ENCODE measurements around the gene ZNF136. TPM values are rescaled to one million over a fixed set of nuclear protein-coding genes. Genes with fewer than 3 reads are reported as not detected.
A peak's percentile ranks its signal among the peaks of the same experiment; 100 is the strongest.

ZNF136 gene
- total and polyA plus RNA-seq, 2 experiments from 2014 or later, result 5.6 to 6.7 TPM

- TF ChIP-seq EZH2 (IDR thresholded peaks at IDR 0.05; ENCODE audit: low read depth, unreplicated experiment), result no peak
- no peak for TF ChIP-seq ZNF114 (CRISPR knock-in tag; IDR thresholded peaks at IDR 0.05)
- TF ChIP-seq, protein P1, sequence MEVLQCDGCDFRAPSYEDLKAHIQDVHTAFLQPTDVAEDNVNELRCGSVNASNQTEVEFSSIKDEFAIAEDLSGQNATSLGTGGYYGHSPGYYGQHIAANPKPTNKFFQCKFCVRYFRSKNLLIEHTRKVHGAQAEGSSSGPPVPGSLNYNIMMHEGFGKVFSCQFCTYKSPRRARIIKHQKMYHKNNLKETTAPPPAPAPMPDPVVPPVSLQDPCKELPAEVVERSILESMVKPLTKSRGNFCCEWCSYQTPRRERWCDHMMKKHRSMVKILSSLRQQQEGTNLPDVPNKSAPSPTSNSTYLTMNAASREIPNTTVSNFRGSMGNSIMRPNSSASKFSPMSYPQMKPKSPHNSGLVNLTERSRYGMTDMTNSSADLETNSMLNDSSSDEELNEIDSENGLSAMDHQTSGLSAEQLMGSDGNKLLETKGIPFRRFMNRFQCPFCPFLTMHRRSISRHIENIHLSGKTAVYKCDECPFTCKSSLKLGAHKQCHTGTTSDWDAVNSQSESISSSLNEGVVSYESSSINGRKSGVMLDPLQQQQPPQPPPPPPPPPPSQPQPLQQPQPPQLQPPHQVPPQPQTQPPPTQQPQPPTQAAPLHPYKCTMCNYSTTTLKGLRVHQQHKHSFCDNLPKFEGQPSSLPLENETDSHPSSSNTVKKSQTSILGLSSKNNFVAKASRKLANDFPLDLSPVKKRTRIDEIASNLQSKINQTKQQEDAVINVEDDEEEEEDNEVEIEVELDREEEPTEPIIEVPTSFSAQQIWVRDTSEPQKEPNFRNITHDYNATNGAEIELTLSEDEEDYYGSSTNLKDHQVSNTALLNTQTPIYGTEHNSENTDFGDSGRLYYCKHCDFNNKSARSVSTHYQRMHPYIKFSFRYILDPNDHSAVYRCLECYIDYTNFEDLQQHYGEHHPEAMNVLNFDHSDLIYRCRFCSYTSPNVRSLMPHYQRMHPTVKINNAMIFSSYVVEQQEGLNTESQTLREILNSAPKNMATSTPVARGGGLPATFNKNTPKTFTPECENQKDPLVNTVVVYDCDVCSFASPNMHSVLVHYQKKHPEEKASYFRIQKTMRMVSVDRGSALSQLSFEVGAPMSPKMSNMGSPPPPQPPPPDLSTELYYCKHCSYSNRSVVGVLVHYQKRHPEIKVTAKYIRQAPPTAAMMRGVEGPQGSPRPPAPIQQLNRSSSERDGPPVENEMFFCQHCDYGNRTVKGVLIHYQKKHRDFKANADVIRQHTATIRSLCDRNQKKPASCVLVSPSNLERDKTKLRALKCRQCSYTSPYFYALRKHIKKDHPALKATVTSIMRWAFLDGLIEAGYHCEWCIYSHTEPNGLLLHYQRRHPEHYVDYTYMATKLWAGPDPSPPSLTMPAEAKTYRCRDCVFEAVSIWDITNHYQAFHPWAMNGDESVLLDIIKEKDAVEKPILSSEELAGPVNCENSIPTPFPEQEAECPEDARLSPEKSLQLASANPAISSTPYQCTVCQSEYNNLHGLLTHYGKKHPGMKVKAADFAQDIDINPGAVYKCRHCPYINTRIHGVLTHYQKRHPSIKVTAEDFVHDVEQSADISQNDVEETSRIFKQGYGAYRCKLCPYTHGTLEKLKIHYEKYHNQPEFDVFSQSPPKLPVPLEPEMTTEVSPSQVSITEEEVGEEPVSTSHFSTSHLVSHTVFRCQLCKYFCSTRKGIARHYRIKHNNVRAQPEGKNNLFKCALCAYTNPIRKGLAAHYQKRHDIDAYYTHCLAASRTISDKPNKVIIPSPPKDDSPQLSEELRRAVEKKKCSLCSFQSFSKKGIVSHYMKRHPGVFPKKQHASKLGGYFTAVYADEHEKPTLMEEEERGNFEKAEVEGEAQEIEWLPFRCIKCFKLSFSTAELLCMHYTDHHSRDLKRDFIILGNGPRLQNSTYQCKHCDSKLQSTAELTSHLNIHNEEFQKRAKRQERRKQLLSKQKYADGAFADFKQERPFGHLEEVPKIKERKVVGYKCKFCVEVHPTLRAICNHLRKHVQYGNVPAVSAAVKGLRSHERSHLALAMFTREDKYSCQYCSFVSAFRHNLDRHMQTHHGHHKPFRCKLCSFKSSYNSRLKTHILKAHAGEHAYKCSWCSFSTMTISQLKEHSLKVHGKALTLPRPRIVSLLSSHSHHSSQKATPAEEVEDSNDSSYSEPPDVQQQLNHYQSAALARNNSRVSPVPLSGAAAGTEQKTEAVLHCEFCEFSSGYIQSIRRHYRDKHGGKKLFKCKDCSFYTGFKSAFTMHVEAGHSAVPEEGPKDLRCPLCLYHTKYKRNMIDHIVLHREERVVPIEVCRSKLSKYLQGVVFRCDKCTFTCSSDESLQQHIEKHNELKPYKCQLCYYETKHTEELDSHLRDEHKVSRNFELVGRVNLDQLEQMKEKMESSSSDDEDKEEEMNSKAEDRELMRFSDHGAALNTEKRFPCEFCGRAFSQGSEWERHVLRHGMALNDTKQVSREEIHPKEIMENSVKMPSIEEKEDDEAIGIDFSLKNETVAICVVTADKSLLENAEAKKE (CRISPR knock-in tag; IDR thresholded peaks at IDR 0.05), result no peak
- no peak for TF ChIP-seq EZH2phosphoT487 (IDR thresholded peaks at IDR 0.05; ENCODE audit: unreplicated experiment)
Measured at GRCh38 chr19:12139269-12139668, 23.6 kb upstream of the ZNF136 start (continued).

DNA sequence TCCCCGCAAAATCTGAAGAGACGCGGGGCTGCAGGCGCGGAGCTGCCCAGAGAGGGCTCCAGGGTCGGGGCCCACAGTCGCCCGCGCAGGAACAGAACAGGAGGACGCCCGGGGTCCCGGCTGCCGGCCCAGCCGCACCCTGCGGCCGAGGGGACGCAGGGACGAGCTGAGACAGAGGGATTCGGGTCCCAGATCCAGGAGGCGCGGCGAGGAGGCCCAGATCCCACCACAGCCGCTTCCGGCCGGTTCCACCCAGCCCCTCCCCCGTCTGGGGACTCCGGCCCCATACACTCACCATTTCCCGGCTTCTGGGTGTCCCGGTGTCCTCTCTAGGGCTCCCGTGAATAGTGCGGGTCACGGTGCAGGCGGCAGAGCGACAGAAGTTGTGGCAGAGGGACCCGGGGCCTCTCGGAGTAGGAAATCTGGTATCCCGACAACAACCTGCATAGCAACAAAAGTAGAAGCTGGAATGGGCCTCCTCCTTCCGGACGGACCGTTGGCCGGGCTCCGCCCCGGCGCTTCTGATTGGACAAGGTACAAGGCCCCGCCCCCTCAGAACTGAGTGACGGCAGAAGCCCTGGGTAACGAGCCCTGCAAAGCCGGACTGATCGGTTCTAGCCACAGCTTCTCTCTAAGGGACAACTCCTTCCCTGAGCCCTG is 22.9 kb upstream of the ZNF136 start, which contains the start of gene ZNF20:
TSS of gene ZNF20 (minus strand) at position 466 of the 660 bp plus-strand sequence. CDS start at position 298, 168 bp downstream.
- Histone ChIP-seq H3K9me2 (ENCODE audit: insufficient read depth) (no peaks in the 10 kb centered on the region), H3K27me3 (ENCODE audit: insufficient read depth) (no peaks in the 10 kb centered on the region), H3F3A (replicated peaks; ENCODE audit: low read depth) (0 out of 2 replicates have a peak, but pooled peaks cover 7% of the 10 kb centered on the region), H2AFZ (peak within 1 kb of the TSS; percentile 70; the same call in 1 of the 2 replicates), H3K4me1 (ENCODE audit: insufficient read depth) (peaks cover 21% of the 10 kb centered on the region), H3K4me3 (peak within 1 kb of the TSS; percentile 83), H4K20me1 (replicated peaks; ENCODE audit: insufficient read depth) (peaks cover 7% of the 10 kb centered on the region; the same call in 1 of the 2 replicates), H3K27ac (ENCODE audit: low read depth) (peak within 1 kb of the TSS; percentile 98), H3K4me2 (peak within 1 kb of the TSS; percentile 84), H3K36me3 (ENCODE audit: insufficient read depth) (peaks cover 38% of the 10 kb centered on the region), H3K79me2 (replicated peaks; ENCODE audit: insufficient read depth) (peaks cover 29% of the 10 kb centered on the region)
- peak within 1 kb of the TSS; percentile 97 for H3K4me3 Mint-ChIP-seq
- ATAC-seq, result peak; percentile 93
- H3K27me3 Mint-ChIP-seq (ENCODE audit: insufficient read depth, low read depth, poor library complexity), result peaks cover 23% of the 10 kb centered on the region
- TF ChIP-seq ZNF331 (CRISPR knock-in tag; IDR thresholded peaks at IDR 0.05; ENCODE audit: low read depth) (no peak), NANOG (IDR thresholded peaks at IDR 0.05; ENCODE audit: borderline replicate concordance) (no peak), POLR2AphosphoS5 (IDR thresholded peaks at IDR 0.05; ENCODE audit: low read depth) (peak; percentile 82)
- TF ChIP-seq, protein P2, sequence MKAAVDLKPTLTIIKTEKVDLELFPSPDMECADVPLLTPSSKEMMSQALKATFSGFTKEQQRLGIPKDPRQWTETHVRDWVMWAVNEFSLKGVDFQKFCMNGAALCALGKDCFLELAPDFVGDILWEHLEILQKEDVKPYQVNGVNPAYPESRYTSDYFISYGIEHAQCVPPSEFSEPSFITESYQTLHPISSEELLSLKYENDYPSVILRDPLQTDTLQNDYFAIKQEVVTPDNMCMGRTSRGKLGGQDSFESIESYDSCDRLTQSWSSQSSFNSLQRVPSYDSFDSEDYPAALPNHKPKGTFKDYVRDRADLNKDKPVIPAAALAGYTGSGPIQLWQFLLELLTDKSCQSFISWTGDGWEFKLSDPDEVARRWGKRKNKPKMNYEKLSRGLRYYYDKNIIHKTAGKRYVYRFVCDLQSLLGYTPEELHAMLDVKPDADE (IDR thresholded peaks at IDR 0.05), result no peak
- peaks cover 21% of the 10 kb centered on the region for H3K4me1 Mint-ChIP-seq
- H3K9me3 Mint-ChIP-seq, result peaks cover 32% of the 10 kb centered on the region
- H3K36me3 Mint-ChIP-seq (ENCODE audit: low read depth), result peaks cover 74% of the 10 kb centered on the region
- peak within 1 kb of the TSS; percentile 99 for H3K27ac Mint-ChIP-seq
- peak; percentile 99 for DNase-seq (ENCODE audit: low spot score)

Measured in GM23338 (cell line).